HepG2 (cell line): ENCODE measurements around the gene PTGIS. TPM values are rescaled to one million over a fixed set of nuclear protein-coding genes. Genes with fewer than 3 reads are reported as not detected.

Source experiments
- ATAC-seq: fragments of 200-7000 bp; cut with Tn5 transposase; 3 replicates; pipeline ENCODE4 v1.9.1; 2020; ENCODE audit warnings: mild to moderate bottlenecking, moderate library complexity
- BruUV-seq: library from RNA; stranded (reverse); fragments of 400-500 nt; replicated peaks from 2 replicates; lab custom pipeline; 2021; lab: Mats Ljungman, UMichigan
- CTCF ChIA-PET: fragments of 300-600 bp; formaldehyde crosslinking; extraction: SDS; loops from one replicate; lab custom pipeline; 2021; ENCODE audit warnings: low total read pairs, inconsistent platforms, low intra/inter-chr PET ratio; lab: Yijun Ruan, JAX
- POLR2A ChIA-PET: fragments of 350-600 bp; sonication (Branson Sonifier 250); formaldehyde crosslinking; loops from one replicate; lab custom pipeline; 2020; ENCODE audit warnings: antibody characterized with exemption, inconsistent platforms; lab: Yijun Ruan, JAX
- DNase-seq: peaks from one replicate; pipeline ENCODE4 v3.0.0-alpha.2; 2015; ENCODE audit warnings: low spot score
- FAIRE-seq: peaks from 3 replicates; lab custom pipeline; 2011; peaks lifted over from hg19 to GRCh38; lab: Jason Lieb, UNC
- H2AFZ ChIP-seq: one replicate; pipeline ENCODE4 v1.6.1; 2011; ENCODE audit warnings: low read length, inconsistent platforms
- H3K27ac ChIP-seq: fragments of 300-600 bp; 3 replicates; pipeline ENCODE4 v1.8.0; 2011; ENCODE audit warnings: mixed run types, mild to moderate bottlenecking, mixed read lengths, low read length, inconsistent platforms; ENCODE audit not compliant: insufficient read depth; ENCODE audit errors: extremely low read length
- H3K27me3 ChIP-seq, 2 experiments: fragments of 200-600 bp in 1 of 2; 2 replicates in 1 of 2; 3 replicates in 1 of 2; pipeline versions ENCODE4 v1.6.0 to v1.8.0; 2011; ENCODE audit warnings: low read length in 2 of 2, mild to moderate bottlenecking in 2 of 2, moderate library complexity in 2 of 2, inconsistent platforms in 1 of 2; ENCODE audit not compliant: insufficient read depth in 2 of 2, control insufficient read depth in 1 of 2
- H3K36me3 ChIP-seq, 2 experiments: fragments of 200-600 bp in 1 of 2; replicated peaks in 1 of 2; 2 replicates in 1 of 2; 3 replicates in 1 of 2; pipeline versions ENCODE4 v1.5.1 to v1.8.0; 2011; ENCODE audit warnings: low read length in 2 of 2, inconsistent platforms in 1 of 2; ENCODE audit not compliant: insufficient read depth in 2 of 2, control insufficient read depth in 1 of 2
- H3K4me1 ChIP-seq: 2 replicates; pipeline ENCODE4 v1.5.1; 2012; ENCODE audit warnings: low read length, inconsistent platforms; ENCODE audit not compliant: insufficient read depth
- H3K4me2 ChIP-seq: 2 replicates; pipeline ENCODE4 v1.6.0; 2011; ENCODE audit warnings: low read depth, low read length, inconsistent platforms
- H3K4me3 ChIP-seq, 3 experiments: fragments of 200-600 bp in 1 of 3; sonication (generic), shearing (Covaris generic) in 1 of 3; replicated peaks in 1 of 3; 2 replicates each; pipeline ENCODE4 v1.5.1; 2011 to 2016; ENCODE audit warnings: low read length in 3 of 3, inconsistent platforms in 2 of 3, low read depth in 2 of 3, mild to moderate bottlenecking in 2 of 3, control low read depth in 1 of 3, mixed read lengths in 1 of 3; ENCODE audit not compliant: insufficient read depth in 1 of 3
- H3K79me2 ChIP-seq: one replicate; pipeline ENCODE4 v1.6.1; 2011; ENCODE audit warnings: low read length, inconsistent platforms; ENCODE audit not compliant: insufficient read depth
- H3K9ac ChIP-seq: 2 replicates; pipeline ENCODE4 v1.6.0; 2011; ENCODE audit warnings: mild to moderate bottlenecking, low read depth, low read length, inconsistent platforms; ENCODE audit not compliant: insufficient read depth
- H3K9me3 ChIP-seq: 2 replicates; pipeline ENCODE4 v1.5.1; 2012; ENCODE audit warnings: mild to moderate bottlenecking, low read length
- H4K20me1 ChIP-seq: 2 replicates; pipeline ENCODE4 v1.6.0; 2011; ENCODE audit warnings: inconsistent platforms, mild to moderate bottlenecking, low read length, moderate library complexity; ENCODE audit not compliant: insufficient read depth
- CREB1 ChIP-seq, 2 experiments: fragments of 450-650 bp in 1 of 2; IDR thresholded peaks; 2 replicates each; pipeline ENCODE4 v1.6.1; 2016 to 2017; ENCODE audit warnings: control low read depth in 1 of 2, mild to moderate bottlenecking in 1 of 2, missing compliant biosample characterization in 1 of 2, missing genetic modification characterization in 1 of 2
- FOXM1 ChIP-seq: sonication (generic); formaldehyde crosslinking; IDR thresholded peaks from 2 replicates; pipeline ENCODE4 v1.5.0; 2020; ENCODE audit warnings: missing genetic modification reagents
- GLMP ChIP-seq: sonication (generic); formaldehyde crosslinking; IDR thresholded peaks from 2 replicates; pipeline ENCODE4 v1.9.0; 2021; ENCODE audit warnings: missing genetic modification reagents, mild to moderate bottlenecking, borderline replicate concordance
- KLF13 ChIP-seq: sonication (generic); formaldehyde crosslinking; IDR thresholded peaks from 2 replicates; pipeline ENCODE4 v1.4.0; 2020; ENCODE audit warnings: mild to moderate bottlenecking, missing genetic modification reagents
- NR3C1 ChIP-seq: sonication (generic); formaldehyde crosslinking; IDR thresholded peaks from 2 replicates; pipeline ENCODE4 v1.4.0; 2020; ENCODE audit warnings: missing genetic modification reagents
- UBTF ChIP-seq: sonication (generic); formaldehyde crosslinking; IDR thresholded peaks from 2 replicates; pipeline ENCODE4 v1.4.0; 2020; ENCODE audit warnings: mild to moderate bottlenecking, missing genetic modification reagents
- ZNF18 ChIP-seq: sonication (generic); formaldehyde crosslinking; IDR thresholded peaks from 2 replicates; pipeline ENCODE4 v1.8.0; 2022; ENCODE audit warnings: mild to moderate bottlenecking, missing genetic modification reagents; ENCODE audit not compliant: insufficient replicate concordance
- ZNF180 ChIP-seq: sonication (generic); formaldehyde crosslinking; IDR thresholded peaks from 2 replicates; pipeline ENCODE4 v1.4.0; 2020; ENCODE audit warnings: low read depth, missing genetic modification reagents, borderline replicate concordance
- ZNF629 ChIP-seq: sonication (generic); formaldehyde crosslinking; conservative IDR thresholded peaks from 2 replicates; pipeline ENCODE4 v1.5.0; 2020; ENCODE audit warnings: missing genetic modification reagents
- ZSCAN5A ChIP-seq: sonication (generic); formaldehyde crosslinking; IDR thresholded peaks from 2 replicates; pipeline ENCODE4 v1.8.0; 2022; ENCODE audit warnings: mild to moderate bottlenecking, missing genetic modification reagents, borderline replicate concordance
- WGBS: methylation state at CpG from one replicate; pipeline ENCODE4 v1.1.6; 2017; ENCODE audit warnings: low lambda C conversion rate; 5-methylcytosine and 5-hydroxymethylcytosine counted together
- in situ Hi-C: cut with HindIII; loops from 2 replicates; pipeline ENCODE4 v1.10.0; 2017; ENCODE audit warnings: low pct_unique_long_range_greater_than_20kb; ENCODE audit not compliant: extremely low pct_ligation_motif_present
- intact Hi-C: fragments of 100-400 bp; cut with micrococcal nuclease; formaldehyde crosslinking; loops from one replicate; pipeline ENCODE4 v1.10.0; 2022; ENCODE audit not compliant: unreplicated experiment
- polyA plus RNA-seq, 8 experiments: library from polyadenylated mRNA; depleted of rRNA in 3 of 8; stranded (reverse) in 7 of 8; unstranded in 1 of 8; fragments of >200 nt; fragmentation: Illumina TruSeq in 4 of 8; extraction: Trizol in 4 of 8; gene quantifications; 2 replicates each; pipeline versions ENCODE4 v1.2.1 to v1.2.3, GENCODE V29; 2011 to 2016; ENCODE audit warnings: low read depth in 4 of 8, missing spikeins in 1 of 8, mixed read lengths in 1 of 8; ENCODE audit not compliant: insufficient read depth in 1 of 8
- total RNA-seq, 5 experiments: library from RNA; depleted of rRNA; stranded (reverse); fragments of >200 nt; fragmentation: Illumina TruSeq; extraction: Trizol; gene quantifications; 2 replicates each; pipeline ENCODE4 v1.2.3, GENCODE V29; 2016; ENCODE audit warnings: low read depth in 1 of 5

PTGIS gene
- total and polyA plus RNA-seq, 2 of the 13 experiments (the other 11 are each of a cell fraction or from before 2014, with no cell fraction given) = not detected

- TF ChIP-seq ZSCAN5A (no peak), ZNF629 (CRISPR knock-in tag) (peak; percentile 27; the same call in 1 of the 2 replicates), CREB1 (IDR thresholded peaks at IDR 0.05) (peak; percentile 84), CREB1 (CRISPR knock-in tag; IDR thresholded peaks at IDR 0.05) (no peak)
- Histone ChIP-seq H3K27ac (no peak overlapping the region), H3K9ac (no peak overlapping the region), H3K79me2 (no peaks in the 10 kb centered on the region), H4K20me1 (no peaks in the 10 kb centered on the region), H3K4me3 (no peak overlapping the region), H3K27me3 (peaks cover 10 to 51% of the 10 kb centered on the region in 2 experiments; a peak in 3 of 5 replicates), H3K4me1 (no peaks in the 10 kb centered on the region), H3K9me3 (no peaks in the 10 kb centered on the region), H3K36me3 (no peaks in the 10 kb centered on the region), H2AFZ (no peak overlapping the region), H3K4me2 (no peak overlapping the region)
- no TSS peak for BruUV-seq
- ChIA-PET CTCF (no interaction called here), POLR2A (no interaction called here)
- no peak for DNase-seq
- intact Hi-C loops (no loop called here), in situ Hi-C loops (no loop called here)
- FAIRE-seq = peak; percentile 21
- 20% methylated on average over 9 of the region's 9 CpGs for WGBS
- ATAC-seq = no peak
Observed at GRCh38 chr20:49461894-49462620, 105.9 kb downstream of the PTGIS start.

GRCh38 chr20:49460916-49461315 is 107.0 kb downstream of the PTGIS start:
- 48% methylated on average over 5 of the region's 5 CpGs for WGBS
- BruUV-seq = no TSS peak
- ATAC-seq (no peak), FAIRE-seq (no peak), DNase-seq (no peak)
- Histone ChIP-seq H3K4me1 (no peaks in the 10 kb centered on the region), H3K79me2 (no peaks in the 10 kb centered on the region), H4K20me1 (no peaks in the 10 kb centered on the region), H3K9ac (no peak overlapping the region), H3K36me3 (no peaks in the 10 kb centered on the region), H2AFZ (no peak overlapping the region), H3K4me2 (no peak overlapping the region), H3K9me3 (no peaks in the 10 kb centered on the region), H3K27ac (no peak overlapping the region), H3K4me3 (no peak overlapping the region), H3K27me3 (peaks cover 10 to 62% of the 10 kb centered on the region in 2 experiments; a peak in 3 of 5 replicates)
- POLR2A ChIA-PET = no interaction called here
- CTCF ChIA-PET = no interaction called here
- intact Hi-C loops = no loop called here
- in situ Hi-C loops = no loop called here
- TF ChIP-seq ZNF180 (CRISPR knock-in tag) = no peak
- no peak for TF ChIP-seq CREB1 (IDR thresholded peaks at IDR 0.05)
- TF ChIP-seq CREB1 (CRISPR knock-in tag; IDR thresholded peaks at IDR 0.05) = no peak
- no peak for TF ChIP-seq KLF13
- TF ChIP-seq NR3C1 = no peak
- TF ChIP-seq ZNF18 (CRISPR knock-in tag) = no peak
- no peak for TF ChIP-seq FOXM1
- no peak for TF ChIP-seq UBTF (CRISPR knock-in tag)
- no peak for TF ChIP-seq GLMP
